H1 (cell line): ENCODE measurements around the gene ADAMTS1. TPM values are rescaled to one million over a fixed set of nuclear protein-coding genes. Genes with fewer than 3 reads are reported as not detected.

ENCODE experiments used
- CTCF ChIA-PET: fragments of 300-600 bp; sonication (Branson Sonifier 250); formaldehyde crosslinking; loops from one replicate; lab custom pipeline; 2021; ENCODE audit not compliant: partially characterized antibody; lab: Charles Lee
- POLR2A ChIA-PET: fragments of 300-600 bp; sonication (Branson Sonifier 250); formaldehyde crosslinking; loops from one replicate; lab custom pipeline; 2021; ENCODE audit warnings: inconsistent platforms; ENCODE audit not compliant: partially characterized antibody; lab: Charles Lee
- DNase-seq, 2 experiments: peaks; one replicate each; pipeline versions ENCODE4 v3.0.0 to v3.0.0-alpha.2; 2010 to 2022; ENCODE audit warnings: low spot score in 2 of 2, low read depth in 1 of 2, mixed read lengths in 1 of 2
- FAIRE-seq: peaks from 2 replicates; lab custom pipeline; 2011; peaks lifted over from hg19 to GRCh38; lab: Jason Lieb, UNC
- H2AFZ ChIP-seq: 2 replicates; pipeline ENCODE4 v1.8.1; 2012; ENCODE audit warnings: low read length, inconsistent platforms
- H2AK5ac ChIP-seq: 2 replicates; pipeline ENCODE4 v1.6.1; 2013; ENCODE audit warnings: low read depth, low read length
- H2BK120ac ChIP-seq: replicated peaks from 2 replicates; pipeline ENCODE3; 2013; ENCODE audit warnings: low read depth, low read length, inconsistent platforms
- H2BK12ac ChIP-seq: 2 replicates; pipeline ENCODE4 v1.6.1; 2013; ENCODE audit warnings: low read depth, low read length
- H2BK15ac ChIP-seq: 2 replicates; pipeline ENCODE4 v1.6.1; 2013; ENCODE audit warnings: low read length
- H2BK20ac ChIP-seq: 2 replicates; pipeline ENCODE4 v1.6.1; 2013; ENCODE audit warnings: low read length
- H2BK5ac ChIP-seq: 2 replicates; pipeline ENCODE4 v1.6.1; 2013; ENCODE audit warnings: low read depth, low read length
- H3K14ac ChIP-seq: 2 replicates; pipeline ENCODE4 v1.6.1; 2013; ENCODE audit warnings: inconsistent platforms; ENCODE audit not compliant: insufficient read length
- H3K18ac ChIP-seq: 2 replicates; pipeline ENCODE4 v1.6.1; 2013; ENCODE audit warnings: low read length; ENCODE audit errors: extremely low read depth
- H3K23ac ChIP-seq: 2 replicates; pipeline ENCODE4 v1.6.1; 2013; ENCODE audit warnings: inconsistent platforms; ENCODE audit not compliant: insufficient read length
- H3K23me2 ChIP-seq: 2 replicates; pipeline ENCODE4 v1.6.1; 2013; ENCODE audit warnings: low read depth, low read length
- H3K27ac ChIP-seq: 2 replicates; pipeline ENCODE4 v1.6.1; 2011; ENCODE audit warnings: low read depth, low read length, inconsistent platforms
- H3K27me3 ChIP-seq, 4 experiments: replicated peaks in 1 of 4; 1 replicate in 1 of 4; 2 replicates in 3 of 4; pipeline versions ENCODE4 v1.6.1 to v1.8.1; 2011 to 2013; ENCODE audit warnings: low read length in 3 of 4, mild to moderate bottlenecking in 3 of 4, inconsistent platforms in 2 of 4, mixed read lengths in 2 of 4, moderate library complexity in 1 of 4; ENCODE audit not compliant: control insufficient read depth in 3 of 4, insufficient read depth in 3 of 4; ENCODE audit errors: extremely low read depth in 1 of 4
- H3K36me3 ChIP-seq, 4 experiments: 2 replicates each; pipeline versions ENCODE4 v1.6.1 to v1.8.1; 2011 to 2013; ENCODE audit warnings: mild to moderate bottlenecking in 4 of 4, low read length in 3 of 4, moderate library complexity in 2 of 4, control low read depth in 1 of 4, inconsistent platforms in 1 of 4; ENCODE audit not compliant: insufficient read depth in 4 of 4, control insufficient read depth in 2 of 4
- H3K4ac ChIP-seq: replicated peaks from 2 replicates; pipeline ENCODE3; 2013; ENCODE audit warnings: low read length, low read depth, mixed read lengths, inconsistent platforms; ENCODE audit not compliant: insufficient read length
- H3K4me1 ChIP-seq, 4 experiments: replicated peaks in 1 of 4; 1 replicate in 1 of 4; 2 replicates in 3 of 4; pipeline versions ENCODE4 v1.6.1 to v1.8.1; 2011 to 2013; ENCODE audit warnings: low read length in 3 of 4, inconsistent platforms in 2 of 4, mixed read lengths in 1 of 4; ENCODE audit not compliant: insufficient read depth in 4 of 4, control insufficient read depth in 3 of 4
- H3K4me2 ChIP-seq, 2 experiments: 2 replicates each; pipeline versions ENCODE4 v1.6.1 to v1.8.1; 2011 to 2013; ENCODE audit warnings: low read depth in 2 of 2, low read length in 2 of 2, control low read depth in 1 of 2, inconsistent platforms in 1 of 2, mild to moderate bottlenecking in 1 of 2; ENCODE audit not compliant: insufficient read depth in 1 of 2
- H3K4me3 ChIP-seq, 4 experiments: fragments of 200-600, 300-600 bp in 1 of 4; sonication (generic), shearing (Covaris generic), sonication (Bioruptor Twin) in 1 of 4; 2 replicates each; pipeline versions ENCODE4 v1.5.1 to v1.8.1; 2011 to 2016; ENCODE audit warnings: low read length in 4 of 4, low read depth in 3 of 4, control low read depth in 2 of 4, inconsistent platforms in 2 of 4, mild to moderate bottlenecking in 2 of 4, mixed read lengths in 1 of 4, moderate library complexity in 1 of 4; ENCODE audit not compliant: insufficient read depth in 2 of 4; ENCODE audit errors: extremely low read depth in 1 of 4
- H3K56ac ChIP-seq: replicated peaks from 2 replicates; pipeline ENCODE3; 2013; ENCODE audit warnings: low read depth, mild to moderate bottlenecking, mixed read lengths, low read length, inconsistent platforms; ENCODE audit not compliant: insufficient read length
- H3K79me1 ChIP-seq: 2 replicates; pipeline ENCODE4 v1.6.1; 2013; ENCODE audit warnings: low read depth, low read length, control low read depth
- H3K79me2 ChIP-seq, 2 experiments: 2 replicates each; pipeline versions ENCODE4 v1.6.1 to v1.8.1; 2012 to 2013; ENCODE audit warnings: low read length in 2 of 2, mild to moderate bottlenecking in 2 of 2, inconsistent platforms in 1 of 2; ENCODE audit not compliant: insufficient read depth in 2 of 2, control insufficient read depth in 1 of 2
- H3K9ac ChIP-seq, 4 experiments: replicated peaks in 1 of 4; 1 replicate in 1 of 4; 2 replicates in 3 of 4; pipeline versions ENCODE4 v1.6.1 to v1.8.1; 2011 to 2013; ENCODE audit warnings: low read depth in 3 of 4, low read length in 3 of 4, control low read depth in 2 of 4, mild to moderate bottlenecking in 2 of 4, moderate library complexity in 2 of 4, inconsistent platforms in 1 of 4; ENCODE audit errors: extremely low read depth in 1 of 4
- H3K9me3 ChIP-seq, 2 experiments: 2 replicates each; pipeline versions ENCODE4 v1.6.1 to v1.8.1; 2012 to 2013; ENCODE audit warnings: mild to moderate bottlenecking in 2 of 2, moderate library complexity in 2 of 2, control low read depth in 1 of 2, inconsistent platforms in 1 of 2, low read depth in 1 of 2, low read length in 1 of 2, mixed read lengths in 1 of 2; ENCODE audit not compliant: insufficient read depth in 2 of 2
- H4K20me1 ChIP-seq, 2 experiments: replicated peaks in 1 of 2; 2 replicates each; pipeline versions ENCODE3 to v1.8.1; 2011 to 2013; ENCODE audit warnings: inconsistent platforms in 2 of 2, low read length in 2 of 2, mild to moderate bottlenecking in 1 of 2; ENCODE audit not compliant: insufficient read depth in 2 of 2, control insufficient read depth in 1 of 2
- H4K5ac ChIP-seq: 2 replicates; pipeline ENCODE4 v1.6.1; 2013; ENCODE audit warnings: low read length, low read depth, mixed read lengths, inconsistent platforms; ENCODE audit not compliant: insufficient read length
- H4K8ac ChIP-seq: 2 replicates; pipeline ENCODE4 v1.8.0; 2013; ENCODE audit warnings: mild to moderate bottlenecking, moderate library complexity, low read length, inconsistent platforms; ENCODE audit not compliant: insufficient read depth; ENCODE audit errors: extremely low read depth
- H4K91ac ChIP-seq: replicated peaks from 2 replicates; pipeline ENCODE3; 2013; ENCODE audit warnings: low read length, mixed read lengths, inconsistent platforms; ENCODE audit not compliant: insufficient read length
- BACH1 ChIP-seq: IDR thresholded peaks from 2 replicates; pipeline ENCODE4 v1.6.1; 2012; ENCODE audit warnings: low read length, improper control_type of control experiment
- EP300 ChIP-seq, 2 experiments: IDR thresholded peaks; 1 replicate in 1 of 2; 2 replicates in 1 of 2; pipeline ENCODE4 v1.6.1; 2011 to 2012; ENCODE audit warnings: low read depth in 2 of 2, low read length in 2 of 2, mild to moderate bottlenecking in 2 of 2, borderline replicate concordance in 1 of 2, inconsistent platforms in 1 of 2, moderate library complexity in 1 of 2
- GABPA ChIP-seq: IDR thresholded peaks from 2 replicates; pipeline ENCODE4 v1.6.1; 2011; ENCODE audit warnings: mild to moderate bottlenecking, low read length, moderate library complexity, borderline replicate concordance; ENCODE audit not compliant: insufficient read depth
- HDAC6 ChIP-seq: IDR thresholded peaks from one replicate; pipeline ENCODE4 v1.7.1; 2012; ENCODE audit warnings: low read depth, mild to moderate bottlenecking, inconsistent platforms, low read length, moderate library complexity
- KDM4A ChIP-seq: IDR thresholded peaks from one replicate; pipeline ENCODE4 v1.7.1; 2012; ENCODE audit warnings: low read depth, mild to moderate bottlenecking, moderate library complexity, low read length, inconsistent platforms; ENCODE audit not compliant: severe bottlenecking
- TBP ChIP-seq: IDR thresholded peaks from 2 replicates; pipeline ENCODE4 v1.6.1; 2011; ENCODE audit warnings: low read depth, low read length, improper control_type of control experiment
- TCF12 ChIP-seq: IDR thresholded peaks from 2 replicates; pipeline ENCODE4 v1.6.1; 2011; ENCODE audit warnings: low read depth, mild to moderate bottlenecking, low read length
- YY1 ChIP-seq: IDR thresholded peaks from 2 replicates; pipeline ENCODE4 v1.6.1; 2011; ENCODE audit warnings: low read depth, mild to moderate bottlenecking, low read length
- WGBS, 2 experiments: shearing (Covaris generic) in 1 of 2; methylation state at CpG; one replicate each; pipeline versions ENCODE4 v1.1.6 to v1.1.7; 2013 to 2015; ENCODE audit warnings: low lambda C conversion rate in 2 of 2, mixed read lengths in 2 of 2, inconsistent platforms in 1 of 2, low coverage in 1 of 2, missing lambda C conversion rate in 1 of 2; ENCODE audit not compliant: insufficient replicate concordance in 2 of 2, insufficient coverage in 1 of 2, insufficient read length in 1 of 2; ENCODE audit errors: extremely low coverage in 1 of 2, missing lambda C conversion rate in 1 of 2; 5-methylcytosine and 5-hydroxymethylcytosine counted together
- polyA plus RNA-seq, 7 experiments: library from polyadenylated mRNA; depleted of rRNA in 3 of 7; stranded (reverse) in 5 of 7; unstranded in 2 of 7; fragments of >200 nt in 5 of 7; fragments of 200-250 nt in 2 of 7; gene quantifications; 1 replicate in 5 of 7; 2 replicates in 1 of 7; 4 replicates in 1 of 7; pipeline versions ENCODE4 v1.2.1 to v1.2.3, GENCODE V29; 2011 to 2013; ENCODE audit warnings: missing spikeins in 2 of 7, mixed read lengths in 2 of 7
- total RNA-seq: library from RNA; stranded (reverse); fragmentation: NEBNext Ultra II Directional; extraction: Animal tissue kit (Norgen Biotek cat#: 25700); gene quantifications from 2 replicates; pipeline ENCODE4 v1.2.1, GENCODE V29; 2021
- TF ChIP-seq, protein P1 (sequence below): IDR thresholded peaks from 2 replicates; pipeline ENCODE4 v1.6.1; 2012; ENCODE audit warnings: low read length, inconsistent platforms

The ADAMTS1 gene
- total and polyA plus RNA-seq, 2 of the 8 experiments (the other 6 are each of a cell fraction or from before 2014, with no cell fraction given) = 10.7 to 22.4 TPM

DNA sequence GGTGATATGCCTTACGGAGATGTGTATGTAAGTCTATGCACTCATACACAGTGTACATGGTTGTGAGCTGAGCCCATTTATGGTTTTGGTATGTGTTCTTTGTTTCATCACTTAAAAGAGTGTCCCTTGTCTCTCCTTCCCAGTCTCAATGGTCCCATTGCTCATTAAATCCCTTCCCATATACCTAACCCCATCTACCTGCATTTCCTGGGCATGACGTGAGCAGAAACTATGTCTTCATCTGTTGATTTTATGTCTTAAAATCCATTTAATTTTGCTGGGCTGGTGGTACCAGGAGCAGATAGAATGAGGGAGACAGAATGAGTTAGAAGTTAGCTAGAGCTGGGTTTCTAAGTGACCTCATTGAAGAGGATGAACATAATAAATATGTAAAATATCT lies 44.8 kb downstream of the ADAMTS1 start:
- Histone ChIP-seq H3K4me2 (no peak overlapping the region), H3K4ac (no peak overlapping the region)

More for the DNA sequence above, 44.8 kb downstream of the ADAMTS1 start:
- no peak overlapping the region for H2BK5ac ChIP-seq
- no peak overlapping the region for H2AFZ ChIP-seq
- ChIA-PET POLR2A (no interaction called here), CTCF (interaction anchor here (1.2 kb wide), 1 partner anchor 32 kb away, joined by 3 read pairs; no protein-coding TSS in a partner anchor)
- TF ChIP-seq TBP (no peak), KDM4A (no peak), TCF12 (no peak), GABPA (no peak), YY1 (no peak), HDAC6 (no peak), EP300 (IDR thresholded peaks at IDR 0.05; ENCODE audit: borderline replicate concordance in 1 of 2, low read depth in 2 of 2, low read length in 2 of 2) (no peak), BACH1 (no peak)
- TF ChIP-seq, protein P1, sequence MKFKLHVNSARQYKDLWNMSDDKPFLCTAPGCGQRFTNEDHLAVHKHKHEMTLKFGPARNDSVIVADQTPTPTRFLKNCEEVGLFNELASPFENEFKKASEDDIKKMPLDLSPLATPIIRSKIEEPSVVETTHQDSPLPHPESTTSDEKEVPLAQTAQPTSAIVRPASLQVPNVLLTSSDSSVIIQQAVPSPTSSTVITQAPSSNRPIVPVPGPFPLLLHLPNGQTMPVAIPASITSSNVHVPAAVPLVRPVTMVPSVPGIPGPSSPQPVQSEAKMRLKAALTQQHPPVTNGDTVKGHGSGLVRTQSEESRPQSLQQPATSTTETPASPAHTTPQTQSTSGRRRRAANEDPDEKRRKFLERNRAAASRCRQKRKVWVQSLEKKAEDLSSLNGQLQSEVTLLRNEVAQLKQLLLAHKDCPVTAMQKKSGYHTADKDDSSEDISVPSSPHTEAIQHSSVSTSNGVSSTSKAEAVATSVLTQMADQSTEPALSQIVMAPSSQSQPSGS = no peak
- no peak overlapping the region for H2BK120ac ChIP-seq
- H2BK20ac ChIP-seq = no peak overlapping the region
- H3K9me3 ChIP-seq = no peaks in the 10 kb centered on the region
- H2AK5ac ChIP-seq = no peak overlapping the region
- no peaks in the 10 kb centered on the region for H3K27me3 ChIP-seq
- no peaks in the 10 kb centered on the region for H3K36me3 ChIP-seq
- no peak overlapping the region for H3K14ac ChIP-seq
- 0 out of 2 replicates have a peak overlapping the region, but pooled peaks have one; percentile 32 for H2BK12ac ChIP-seq
- no peak for DNase-seq
- H4K5ac ChIP-seq = no peak overlapping the region
- no peak for FAIRE-seq
- H3K56ac ChIP-seq = no peak overlapping the region
- no peak overlapping the region for H3K27ac ChIP-seq
- peaks cover 0 to 4% (median 2%) of the 10 kb centered on the region in 4 experiments; a peak in 3 of 7 replicates for H3K4me1 ChIP-seq
- no peak overlapping the region for H3K4me3 ChIP-seq
- no peak overlapping the region for H3K18ac ChIP-seq
- no peak overlapping the region for H4K8ac ChIP-seq
- H2BK15ac ChIP-seq = no peak overlapping the region
- H3K23me2 ChIP-seq = no peaks in the 10 kb centered on the region; the same call in 1 of the 2 replicates
- no peaks in the 10 kb centered on the region for H3K79me2 ChIP-seq
- no peak overlapping the region for H3K9ac ChIP-seq
- H3K23ac ChIP-seq = no peak overlapping the region
- WGBS, 2 experiments = 96% methylated on average over 2 of the region's 2 CpGs; no CpG with 5 or more reads in 1 of the 2 experiments
- no peaks in the 10 kb centered on the region for H4K20me1 ChIP-seq
- H4K91ac ChIP-seq = no peak overlapping the region
- no peaks in the 10 kb centered on the region for H3K79me1 ChIP-seq
